SU-DHL-6 (cell line): ENCODE measurements around the gene PIP5K1B.

ENCODE experiments used
- H2AFZ ChIP-seq: fragments of 200-600 bp; sonication (generic); 2 replicates; pipeline ENCODE4 v1.6.1; 2014; ENCODE audit warnings: low read depth, mild to moderate bottlenecking, moderate library complexity, mixed read lengths, antibody characterized with exemption, low read length; ENCODE audit not compliant: severe bottlenecking
- H3F3A ChIP-seq: fragments of 200-600 bp; shearing (Covaris generic); 2 replicates; pipeline ENCODE4 v1.6.0; 2016; ENCODE audit warnings: antibody characterized with exemption, mild to moderate bottlenecking; ENCODE audit not compliant: insufficient read depth
- H3K27ac ChIP-seq: fragments of 200-600 bp; sonication (generic); 2 replicates; pipeline ENCODE4 v1.5.1; 2016; ENCODE audit warnings: low read depth, mild to moderate bottlenecking, low read length, moderate library complexity, mixed read lengths
- H3K27me3 ChIP-seq: fragments of 200-600 bp; sonication (generic), shearing (Covaris generic); 2 replicates; pipeline ENCODE4 v1.6.0; 2014; ENCODE audit warnings: mild to moderate bottlenecking, low read length
- H3K36me3 ChIP-seq: fragments of 200-600 bp; sonication (generic); 2 replicates; pipeline ENCODE4 v1.6.1; 2014; ENCODE audit warnings: mild to moderate bottlenecking, low read length, mixed read lengths
- H3K4me2 ChIP-seq: fragments of 300-600, 200-600 bp; shearing (Covaris generic), sonication (generic); 2 replicates; pipeline ENCODE4 v1.6.0; 2014; ENCODE audit warnings: low read length, low read depth, mild to moderate bottlenecking; ENCODE audit not compliant: poor library complexity, severe bottlenecking
- H3K4me3 ChIP-seq: fragments of 200-600 bp; sonication (generic); 2 replicates; pipeline ENCODE4 v1.5.1; 2014; ENCODE audit warnings: antibody characterized with exemption, low read length, mild to moderate bottlenecking, mixed read lengths; ENCODE audit not compliant: insufficient read depth, poor library complexity, severe bottlenecking
- H3K79me2 ChIP-seq: fragments of 200-600 bp; sonication (generic); 2 replicates; pipeline ENCODE4 v1.6.1; 2014; ENCODE audit warnings: mild to moderate bottlenecking, low read length, moderate library complexity; ENCODE audit not compliant: insufficient read depth
- H3K9ac ChIP-seq: fragments of 200-600 bp; sonication (generic); 2 replicates; pipeline ENCODE4 v1.7.0; 2014; ENCODE audit warnings: mild to moderate bottlenecking, low read length
- H3K9me2 ChIP-seq: fragments of 200-600 bp; sonication (generic); replicated peaks from 2 replicates; pipeline ENCODE4 v1.6.1; 2014; ENCODE audit warnings: low read length; ENCODE audit not compliant: insufficient read depth
- H3K9me3 ChIP-seq: fragments of 200-600 bp; sonication (generic); 2 replicates; pipeline ENCODE4 v1.6.1; 2014; ENCODE audit warnings: low read length, mixed read lengths; ENCODE audit not compliant: insufficient read depth
- H4K20me1 ChIP-seq: fragments of 200-600 bp; sonication (generic); 2 replicates; pipeline ENCODE4 v1.6.1; 2014; ENCODE audit warnings: low read depth, mild to moderate bottlenecking, antibody characterized with exemption, low read length, moderate library complexity, mixed read lengths
- CTCF ChIP-seq: fragments of 200-600 bp; sonication (generic); IDR thresholded peaks from one replicate; pipeline ENCODE4 v1.5.1; 2017; ENCODE audit warnings: antibody characterized with exemption, mild to moderate bottlenecking, low read length, moderate library complexity; ENCODE audit not compliant: insufficient read depth, poor library complexity, severe bottlenecking
- EZH2phosphoT487 ChIP-seq: fragments of 200-600 bp; sonication (generic), shearing (Covaris generic); conservative IDR thresholded peaks from 2 replicates; pipeline ENCODE4 v1.6.1; 2018; ENCODE audit warnings: mild to moderate bottlenecking, antibody characterized with exemption, low read length, moderate library complexity, mixed read lengths

Gene PIP5K1B

GRCh38 chr9:68919661-68920060 is 214.6 kb downstream of the PIP5K1B start:
- TF ChIP-seq CTCF (no peak), EZH2phosphoT487 (no peak)
- no peak overlapping the region for H3K4me2 ChIP-seq
- H3K4me3 ChIP-seq: no peak overlapping the region
- no peaks in the 10 kb centered on the region for H4K20me1 ChIP-seq
- no peak overlapping the region for H3K9ac ChIP-seq
- H3F3A ChIP-seq: no peaks in the 10 kb centered on the region
- no peaks in the 10 kb centered on the region for H3K9me3 ChIP-seq
- H3K9me2 ChIP-seq: no peaks in the 10 kb centered on the region
- H3K27ac ChIP-seq: no peak overlapping the region
- H3K36me3 ChIP-seq: no peaks in the 10 kb centered on the region
- no peaks in the 10 kb centered on the region for H3K27me3 ChIP-seq
- no peak overlapping the region for H2AFZ ChIP-seq
- H3K79me2 ChIP-seq: no peaks in the 10 kb centered on the region

GRCh38 chr9:68920921-68921320 is 215.9 kb downstream of the PIP5K1B start:
- H3F3A ChIP-seq: no peaks in the 10 kb centered on the region

GRCh38 chr9:68923480-68923879 is 218.4 kb downstream of the PIP5K1B start:
- Histone ChIP-seq H3K9me2 (no peaks in the 10 kb centered on the region), H3K4me3 (no peak overlapping the region), H3K27me3 (no peaks in the 10 kb centered on the region), H3K27ac (no peak overlapping the region), H3K36me3 (no peaks in the 10 kb centered on the region), H3K79me2 (no peaks in the 10 kb centered on the region), H3K4me2 (no peak overlapping the region), H2AFZ (no peak overlapping the region), H3K9ac (no peak overlapping the region), H4K20me1 (no peaks in the 10 kb centered on the region), H3F3A (no peaks in the 10 kb centered on the region), H3K9me3 (no peaks in the 10 kb centered on the region)
- TF ChIP-seq CTCF (no peak), EZH2phosphoT487 (no peak)

More at GRCh38 chr9:68920921-68921320, 215.9 kb downstream of the PIP5K1B start:
- Histone ChIP-seq H3K4me2 (no peak overlapping the region), H3K9me2 (no peaks in the 10 kb centered on the region), H2AFZ (no peak overlapping the region), H3K27ac (no peak overlapping the region), H4K20me1 (no peaks in the 10 kb centered on the region), H3K79me2 (no peaks in the 10 kb centered on the region), H3K9me3 (no peaks in the 10 kb centered on the region), H3K27me3 (no peaks in the 10 kb centered on the region), H3K4me3 (no peak overlapping the region), H3K9ac (no peak overlapping the region), H3K36me3 (no peaks in the 10 kb centered on the region)
- no peak for TF ChIP-seq CTCF
- TF ChIP-seq EZH2phosphoT487: no peak
